GM21381 (cell line): ENCODE results near the gene BARHL2.

Source experiments
- ATAC-seq: cut with Tn5 transposase; IDR thresholded peaks from one replicate; pipeline ENCODE4 v1.9.1; 2021; ENCODE audit warnings: mild to moderate bottlenecking, moderate library complexity; ENCODE audit not compliant: unreplicated experiment

Gene BARHL2

GRCh38 chr1:90716552-90717355 is at the start of gene BARHL2:
Gene BARHL2 (minus strand): TSS chr1:90717302. CDS start chr1:90717195, 107 bp downstream.
- ATAC-seq: no peak

GRCh38 chr1:90763930-90764329 is 46.8 kb upstream of the BARHL2 start:
- ATAC-seq: no peak

- no peak for ATAC-seq
Measured at GRCh38 chr1:90763506-90763905, 46.4 kb upstream of the BARHL2 start.

- ATAC-seq: no peak
Measured at GRCh38 chr1:90761781-90762589, 44.9 kb upstream of the BARHL2 start.

GRCh38 chr1:90761156-90761555 is 44.1 kb upstream of the BARHL2 start:
- ATAC-seq: no peak

- no peak for ATAC-seq
Measured at GRCh38 chr1:90753556-90753955, 36.5 kb upstream of the BARHL2 start.

- ATAC-seq: no peak
Measured at GRCh38 chr1:90748668-90749067, 31.6 kb upstream of the BARHL2 start.

GRCh38 chr1:90746857-90747256 is 29.8 kb upstream of the BARHL2 start:
- no peak for ATAC-seq

GRCh38 chr1:90745972-90746371 is 28.9 kb upstream of the BARHL2 start:
- ATAC-seq: no peak

- no peak for ATAC-seq
Measured at GRCh38 chr1:90732136-90732535, 15.0 kb upstream of the BARHL2 start.

GRCh38 chr1:90731382-90732050 is 14.4 kb upstream of the BARHL2 start:
- ATAC-seq: no peak

GRCh38 chr1:90730243-90731022 is 13.3 kb upstream of the BARHL2 start:
- ATAC-seq: no peak

GRCh38 chr1:90729504-90730242 is 12.6 kb upstream of the BARHL2 start:
- no peak for ATAC-seq

GRCh38 chr1:90728502-90729287 is 11.6 kb upstream of the BARHL2 start:
- ATAC-seq: no peak

- no peak for ATAC-seq
Measured at GRCh38 chr1:90727917-90728501, 10.9 kb upstream of the BARHL2 start.

GRCh38 chr1:90726986-90727480 is 9.9 kb upstream of the BARHL2 start:
- ATAC-seq: no peak

GRCh38 chr1:90726425-90726985 is 9.4 kb upstream of the BARHL2 start:
- no peak for ATAC-seq

- no peak for ATAC-seq
Measured at GRCh38 chr1:90725657-90726424, 8.7 kb upstream of the BARHL2 start.
